GM18499 (cell line): ENCODE data around the gene CCDC157.

Source experiments
- ATAC-seq: cut with Tn5 transposase; IDR thresholded peaks from one replicate; pipeline ENCODE4 v1.9.1; 2021; ENCODE audit warnings: moderate number of reproducible peaks; ENCODE audit not compliant: insufficient read depth, unreplicated experiment

CCDC157 gene

DNA sequence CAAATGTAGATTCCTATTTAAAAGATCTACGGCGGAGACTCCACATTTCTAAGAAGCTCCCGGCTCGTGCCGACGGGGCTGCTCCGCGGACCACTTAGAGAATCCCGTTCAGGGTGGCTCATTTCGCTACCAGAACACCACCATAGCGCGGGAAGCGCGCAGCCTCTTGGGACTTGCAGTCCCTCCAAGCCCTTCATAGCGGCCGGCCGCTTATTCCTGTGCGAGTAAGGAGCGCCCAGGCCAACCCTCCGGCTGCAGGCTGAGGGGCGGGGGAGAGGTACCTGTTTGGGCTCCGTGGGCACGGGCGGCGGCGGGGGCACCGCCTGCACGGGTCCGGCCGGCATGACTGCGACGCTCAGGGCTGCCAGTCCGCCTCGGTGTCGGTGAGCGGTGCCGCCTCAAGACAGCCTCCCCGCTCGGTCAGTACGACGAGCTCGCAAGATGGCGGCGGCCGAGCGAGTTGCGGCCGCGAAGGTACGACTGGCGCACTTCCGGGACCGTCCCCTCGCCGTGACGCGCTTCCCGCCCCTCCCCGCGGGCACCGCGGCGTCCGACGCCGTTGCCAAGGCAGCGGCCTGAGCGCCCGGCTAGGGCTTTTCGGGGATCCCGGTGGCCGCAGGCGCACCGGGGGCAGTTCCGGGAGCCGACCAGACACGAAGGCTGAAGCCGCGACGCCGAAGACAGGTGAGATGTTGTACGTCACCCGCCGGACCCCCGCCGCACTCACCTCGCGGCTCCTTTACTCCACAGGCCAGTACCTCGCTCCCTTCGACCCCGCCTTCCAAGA is at the start of gene CCDC157, which contains the start of gene SF3A1:
Gene CCDC157 (plus strand): TSS at position 559 of the 787 bp plus-strand sequence. CDS start 8,994 bp downstream, outside the sequence.
Gene SF3A1 (minus strand): TSS at position 446 of the 787 bp plus-strand sequence. CDS start 102 bp downstream, at position 344.
- peak; percentile 58 for ATAC-seq

DNA sequence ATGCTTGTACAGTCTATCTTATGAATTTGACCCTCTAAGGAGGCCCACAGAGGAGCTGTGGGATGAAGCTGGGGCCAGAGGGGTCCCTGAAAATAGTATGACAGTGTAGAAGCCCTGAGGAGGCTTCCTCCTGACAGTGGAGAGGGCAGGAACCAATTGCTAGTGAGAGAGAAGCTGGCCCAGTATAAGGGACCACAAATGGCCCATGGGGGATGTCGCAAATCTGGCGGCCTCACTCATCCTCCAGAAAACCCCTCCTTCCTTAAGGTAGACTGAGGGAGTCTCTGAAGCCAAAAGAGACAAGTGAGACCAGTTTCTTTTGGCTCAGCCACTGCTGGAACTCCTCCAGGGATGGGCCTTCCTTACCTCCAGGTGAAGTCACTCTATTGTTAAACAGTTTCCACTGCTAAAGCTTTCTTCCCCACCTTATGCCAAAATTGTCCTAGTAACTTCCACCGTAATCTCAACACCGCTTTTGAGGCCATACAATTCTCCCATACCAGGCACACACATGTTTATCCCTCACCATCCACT is 49.7 kb upstream of the CCDC157 start:
- no peak for ATAC-seq

DNA sequence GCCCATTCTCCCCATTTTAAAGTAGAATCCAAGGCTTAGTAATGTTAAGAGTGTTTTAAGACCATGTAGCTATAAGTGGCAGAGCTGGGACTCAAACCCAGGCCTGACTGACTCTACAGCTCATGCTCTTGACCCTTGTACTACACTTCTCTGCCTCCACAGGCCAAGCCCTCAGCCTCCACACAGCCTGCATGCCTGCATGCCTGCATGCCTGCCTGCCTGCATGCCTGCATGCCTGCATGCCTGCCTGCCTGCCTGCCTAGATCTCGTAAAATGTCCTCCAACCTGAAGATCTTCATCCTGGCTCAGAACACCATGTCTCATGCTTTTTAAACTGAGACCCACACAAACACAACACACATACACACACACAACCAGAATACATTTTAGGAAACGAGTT is 48.7 kb upstream of the CCDC157 start:
- ATAC-seq: no peak

- ATAC-seq: no peak
Observed at GRCh38 chr22:30308518-30309230, 48.1 kb upstream of the CCDC157 start.

GRCh38 chr22:30309951-30310741 is 46.7 kb upstream of the CCDC157 start:
- ATAC-seq: no peak

DNA sequence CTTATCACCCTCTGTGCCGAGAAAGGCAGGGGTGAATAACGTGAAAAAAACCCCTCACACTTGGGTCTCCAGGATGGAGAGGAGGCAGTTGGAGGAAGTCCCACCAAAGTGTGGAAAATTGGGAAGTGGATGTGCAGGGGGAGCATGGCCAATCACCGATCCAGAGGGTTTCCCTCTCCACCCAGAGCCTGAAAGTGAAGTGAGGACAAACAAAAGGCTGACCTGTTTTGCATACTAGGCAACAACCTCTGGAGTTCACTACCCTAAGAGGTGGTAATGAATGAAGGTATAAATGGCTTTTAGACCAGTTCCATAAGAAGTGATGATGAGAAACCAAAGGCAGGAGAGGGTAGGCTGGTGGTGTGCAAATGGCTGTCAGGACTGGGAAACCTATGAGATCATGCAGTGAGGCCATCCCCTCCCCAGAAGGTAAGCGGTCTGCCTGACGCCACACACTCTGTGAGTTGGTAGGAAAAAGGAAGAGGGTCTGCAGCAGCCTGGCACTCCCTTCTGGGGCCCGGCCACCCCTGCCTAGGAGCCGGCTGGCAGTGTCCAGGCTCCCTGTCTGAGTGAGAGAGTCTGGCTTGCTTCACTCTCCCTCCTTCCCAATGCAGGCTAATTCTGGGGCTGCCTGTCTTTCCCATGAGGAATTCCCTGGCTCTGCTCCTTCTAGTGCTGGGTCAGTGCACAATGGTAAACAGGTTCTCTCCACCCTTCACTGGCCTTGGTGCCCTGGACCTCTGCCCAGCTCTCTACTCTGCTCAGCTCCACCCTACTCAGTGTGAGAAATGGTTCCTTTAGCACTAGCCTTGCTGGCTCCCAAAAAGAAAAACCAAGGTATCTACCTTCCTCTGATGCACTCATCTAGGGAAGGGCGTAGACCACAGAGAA is 45.7 kb upstream of the CCDC157 start:
- no peak for ATAC-seq

- no peak for ATAC-seq
Observed at GRCh38 chr22:30312053-30312452, 44.8 kb upstream of the CCDC157 start.

DNA sequence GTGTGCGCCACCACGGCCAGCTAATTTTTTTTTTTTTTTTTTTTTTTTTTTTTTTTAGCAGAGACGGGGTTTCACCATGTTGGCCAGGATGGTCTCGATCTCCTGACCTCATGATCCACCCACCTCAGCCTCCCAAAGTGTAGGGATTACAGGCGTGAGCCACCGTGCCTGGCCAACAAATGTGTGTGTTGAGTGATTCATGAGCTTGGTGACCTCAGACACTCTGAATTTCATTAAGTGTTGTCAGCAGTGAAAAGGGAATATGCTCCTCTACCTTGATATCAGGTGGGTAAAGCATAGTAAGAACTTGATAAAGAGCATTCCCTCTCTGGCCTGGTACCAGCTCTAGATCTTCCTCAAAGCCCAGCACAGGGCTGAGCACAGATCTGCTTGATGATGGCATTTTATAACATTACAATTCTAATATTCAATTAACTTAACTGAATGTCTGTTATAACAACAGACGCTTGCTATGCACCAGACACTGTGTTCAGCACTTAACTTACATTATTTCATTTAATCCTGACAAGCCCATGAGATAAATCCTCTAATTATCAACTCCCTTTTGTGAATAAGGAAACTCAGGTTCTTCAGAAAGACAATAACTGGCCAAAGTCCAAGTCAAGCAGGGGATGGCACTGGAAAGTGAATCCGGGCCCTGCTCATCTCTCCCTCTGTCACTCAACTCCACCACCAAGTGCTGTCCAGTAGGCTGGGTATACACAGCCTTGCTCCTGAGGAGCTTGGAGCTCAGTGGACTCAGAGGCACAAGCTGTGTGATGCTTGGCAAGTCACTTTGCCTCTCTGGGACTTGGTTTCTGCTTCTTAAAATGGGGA is 43.1 kb upstream of the CCDC157 start:
- no peak for ATAC-seq

GRCh38 chr22:30314915-30315314 is 41.9 kb upstream of the CCDC157 start:
- ATAC-seq: no peak

- no peak for ATAC-seq
Observed at GRCh38 chr22:30315962-30316576, 40.7 kb upstream of the CCDC157 start.

DNA sequence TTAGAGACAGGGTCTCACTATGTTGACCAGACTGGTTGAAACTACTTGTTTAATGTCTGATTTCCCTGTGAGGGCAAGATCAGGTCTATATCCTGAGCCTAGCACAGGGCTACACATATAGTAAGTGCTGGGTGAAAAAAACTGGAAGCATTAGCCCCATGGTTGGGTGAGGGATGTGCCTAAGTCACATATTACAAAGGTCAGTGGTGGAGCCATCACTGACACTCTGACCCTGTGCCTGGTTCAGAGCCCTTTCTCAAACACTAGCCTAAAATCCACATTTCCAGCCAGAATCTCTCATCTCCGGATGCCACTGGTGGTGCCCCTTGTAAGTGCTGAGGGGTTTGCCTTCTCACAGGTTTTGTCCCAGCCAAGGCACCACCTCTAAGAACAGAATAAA is 39.0 kb upstream of the CCDC157 start:
- ATAC-seq: no peak

DNA sequence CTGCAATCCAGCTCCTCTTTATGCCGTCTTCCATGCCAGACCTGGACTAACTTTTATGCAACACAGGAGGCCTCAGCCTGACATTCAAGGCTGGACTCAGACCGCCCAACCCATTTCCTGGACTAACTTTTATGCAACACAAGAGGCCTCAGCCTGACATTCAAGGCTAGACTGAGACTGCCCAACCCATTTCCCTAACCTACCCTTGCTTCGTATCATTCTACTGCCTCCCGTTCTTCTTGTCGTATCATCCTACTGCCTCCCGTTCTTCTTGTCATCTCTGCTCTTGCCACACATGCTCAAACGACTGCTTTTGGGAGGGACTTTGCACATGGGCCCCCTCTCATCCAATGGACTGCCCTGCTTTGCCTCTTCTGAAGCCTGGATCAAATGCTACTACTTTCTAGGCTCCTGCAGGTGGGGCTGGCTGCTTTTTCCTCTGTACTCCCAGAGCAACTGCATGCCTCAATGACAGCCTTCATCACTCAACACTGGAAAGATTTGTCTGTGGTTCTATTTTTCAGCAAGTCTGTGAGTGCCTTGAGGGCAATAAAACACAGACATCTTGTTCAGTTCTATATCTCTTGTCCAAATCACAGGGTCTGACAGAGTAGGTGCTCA is 37.9 kb upstream of the CCDC157 start:
- no peak for ATAC-seq

- ATAC-seq: no peak
Observed at GRCh38 chr22:30320021-30320556, 36.7 kb upstream of the CCDC157 start.

- ATAC-seq: no peak
Observed at GRCh38 chr22:30321461-30321860, 35.3 kb upstream of the CCDC157 start.

GRCh38 chr22:30323246-30323645 is 33.6 kb upstream of the CCDC157 start:
- ATAC-seq: no peak

DNA sequence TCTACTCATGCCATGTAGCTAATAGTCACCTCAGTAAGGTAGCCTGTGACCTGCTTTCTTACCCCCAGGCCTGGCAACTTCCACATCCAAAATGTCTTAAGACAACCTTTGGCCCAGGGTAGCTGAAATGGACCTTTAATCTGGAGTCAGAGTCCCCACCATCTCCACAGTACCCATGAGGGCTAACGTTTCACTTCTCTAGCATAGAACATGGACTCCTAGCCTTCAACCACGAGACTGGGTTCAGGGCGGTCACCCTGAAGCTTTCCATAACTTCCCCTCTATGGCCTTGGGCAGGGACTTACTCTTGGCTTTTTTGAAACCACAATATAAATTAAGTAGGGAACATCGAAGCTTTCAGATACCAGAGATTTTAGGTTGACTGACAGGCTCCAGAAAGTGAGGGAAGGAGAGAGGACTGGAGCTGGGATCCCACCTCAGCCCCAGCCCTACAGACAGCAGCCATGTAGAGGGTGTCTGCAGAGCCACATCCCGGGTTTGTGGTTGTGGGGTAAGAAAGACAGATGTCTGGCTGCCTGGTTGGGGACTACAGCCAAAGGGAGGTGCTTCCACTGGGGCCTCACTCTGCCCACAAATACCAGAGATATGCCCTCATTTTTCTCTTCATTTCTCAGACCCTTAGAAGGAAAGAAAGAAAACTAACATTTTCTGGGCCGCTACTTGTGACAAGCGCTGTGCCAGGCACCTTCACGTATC is 32.6 kb upstream of the CCDC157 start:
- ATAC-seq: no peak
